H9 (cell line): ENCODE results near the gene PEG3. TPM values are rescaled to one million over a fixed set of nuclear protein-coding genes. Genes with fewer than 3 reads are reported as not detected.

Source experiments
- DNase-seq: peaks from one replicate; pipeline ENCODE4 v3.0.0-alpha.2; 2017
- H2AFZ ChIP-seq: one replicate; pipeline ENCODE4 v1.6.1; 2013; ENCODE audit warnings: mild to moderate bottlenecking, low read length, control low read depth, moderate library complexity
- H2AK5ac ChIP-seq: 2 replicates; pipeline ENCODE4 v1.6.1; 2013; ENCODE audit warnings: low read length, control low read depth, mixed read lengths; ENCODE audit not compliant: insufficient read length
- H2BK120ac ChIP-seq: one replicate; pipeline ENCODE4 v1.6.1; 2013; ENCODE audit warnings: low read depth, mild to moderate bottlenecking, low read length, control low read depth, inconsistent platforms; ENCODE audit not compliant: poor library complexity, severe bottlenecking
- H2BK12ac ChIP-seq: 2 replicates; pipeline ENCODE4 v1.6.1; 2013; ENCODE audit warnings: low read length, control low read depth, mixed read lengths, low read depth; ENCODE audit not compliant: insufficient read length
- H2BK15ac ChIP-seq: 2 replicates; pipeline ENCODE4 v1.6.1; 2013; ENCODE audit warnings: low read depth, low read length, control low read depth
- H2BK20ac ChIP-seq: one replicate; pipeline ENCODE4 v1.6.1; 2013; ENCODE audit warnings: low read depth, mild to moderate bottlenecking, low read length, control low read depth, inconsistent platforms; ENCODE audit not compliant: poor library complexity, severe bottlenecking
- H2BK5ac ChIP-seq: 2 replicates; pipeline ENCODE4 v1.6.1; 2013; ENCODE audit warnings: low read length, control low read depth, mixed read lengths; ENCODE audit not compliant: insufficient read length
- H3K14ac ChIP-seq: 2 replicates; pipeline ENCODE4 v1.6.1; 2013; ENCODE audit warnings: low read length, control low read depth; ENCODE audit not compliant: insufficient read depth
- H3K18ac ChIP-seq: 2 replicates; pipeline ENCODE4 v1.6.1; 2013; ENCODE audit warnings: low read depth, mild to moderate bottlenecking, mixed read lengths, low read length, control low read depth; ENCODE audit not compliant: insufficient read length
- H3K23ac ChIP-seq: 2 replicates; pipeline ENCODE4 v1.6.1; 2013; ENCODE audit warnings: low read length, control low read depth, mixed read lengths, low read depth; ENCODE audit not compliant: insufficient read length
- H3K23me2 ChIP-seq: 2 replicates; pipeline ENCODE4 v1.6.1; 2013; ENCODE audit warnings: low read depth, mild to moderate bottlenecking, mixed read lengths, low read length, control low read depth; ENCODE audit not compliant: insufficient read length, poor library complexity, severe bottlenecking
- H3K27ac ChIP-seq: 2 replicates; pipeline ENCODE4 v1.5.1; 2013; ENCODE audit warnings: low read length, control low read depth, mixed read lengths, low read depth; ENCODE audit not compliant: insufficient read length
- H3K27me3 ChIP-seq: 2 replicates; pipeline ENCODE4 v1.6.1; 2013; ENCODE audit warnings: low read length, control low read depth, inconsistent platforms; ENCODE audit not compliant: insufficient read depth
- H3K4ac ChIP-seq: 2 replicates; pipeline ENCODE4 v1.6.1; 2013; ENCODE audit warnings: low read depth, mild to moderate bottlenecking, control low read depth, inconsistent platforms, low read length, moderate library complexity
- H3K4me1 ChIP-seq: 2 replicates; pipeline ENCODE4 v1.6.1; 2013; ENCODE audit warnings: low read length, control low read depth, inconsistent platforms; ENCODE audit not compliant: insufficient read depth
- H3K4me2 ChIP-seq: 2 replicates; pipeline ENCODE4 v1.6.1; 2013; ENCODE audit warnings: low read length, control low read depth, mixed read lengths; ENCODE audit not compliant: insufficient read length, insufficient read depth
- H3K56ac ChIP-seq: 2 replicates; pipeline ENCODE4 v1.6.1; 2013; ENCODE audit warnings: low read depth, mild to moderate bottlenecking, mixed read lengths, low read length, control low read depth; ENCODE audit not compliant: insufficient read length
- H3K79me1 ChIP-seq: 2 replicates; pipeline ENCODE4 v1.6.1; 2013; ENCODE audit warnings: low read depth, mild to moderate bottlenecking, moderate library complexity, low read length, control low read depth, inconsistent platforms; ENCODE audit not compliant: insufficient read depth, poor library complexity, severe bottlenecking
- H3K79me2 ChIP-seq: 2 replicates; pipeline ENCODE4 v1.6.1; 2013; ENCODE audit warnings: low read length, control low read depth, inconsistent platforms; ENCODE audit not compliant: insufficient read depth
- H3K9ac ChIP-seq: 2 replicates; pipeline ENCODE4 v1.6.1; 2013; ENCODE audit warnings: low read length, control low read depth, mixed read lengths; ENCODE audit not compliant: insufficient read length; ENCODE audit errors: extremely low read depth
- H3K9me3 ChIP-seq: one replicate; pipeline ENCODE4 v1.6.1; 2013; ENCODE audit warnings: low read depth, low read length, inconsistent platforms; ENCODE audit not compliant: control insufficient read depth
- H3T11ph ChIP-seq: one replicate; pipeline ENCODE4 v1.6.1; 2013; ENCODE audit warnings: mild to moderate bottlenecking, low read length, control low read depth, inconsistent platforms
- H4K20me1 ChIP-seq: one replicate; pipeline ENCODE4 v1.6.1; 2013; ENCODE audit not compliant: control insufficient read depth, insufficient read length, insufficient read depth
- H4K5ac ChIP-seq: 2 replicates; pipeline ENCODE4 v1.6.1; 2013; ENCODE audit warnings: low read depth, mild to moderate bottlenecking, mixed read lengths, low read length, control low read depth; ENCODE audit not compliant: insufficient read length
- H4K8ac ChIP-seq: replicated peaks from 2 replicates; pipeline ENCODE4 v1.6.1; 2013; ENCODE audit warnings: low read length, control low read depth, mixed read lengths, low read depth; ENCODE audit not compliant: insufficient read length
- H4K91ac ChIP-seq: 2 replicates; pipeline ENCODE4 v1.6.1; 2013; ENCODE audit warnings: low read depth, mild to moderate bottlenecking, moderate library complexity, mixed read lengths, low read length, control low read depth; ENCODE audit not compliant: insufficient read length
- H3K27ac Mint-ChIP-seq, 3 experiments: 2 replicates in 2 of 3; 3 replicates in 1 of 3; pipeline ENCODE4 v1.8.0; 2020 to 2021; ENCODE audit warnings: mixed read lengths in 3 of 3, mild to moderate bottlenecking in 1 of 3, moderate library complexity in 1 of 3
- H3K27me3 Mint-ChIP-seq: 2 replicates; pipeline ENCODE4 v1.8.0; 2021; ENCODE audit warnings: low read depth, mild to moderate bottlenecking, moderate library complexity, mixed read lengths
- H3K36me3 Mint-ChIP-seq, 3 experiments: 2 replicates in 2 of 3; 3 replicates in 1 of 3; pipeline ENCODE4 v1.8.0; 2020 to 2021; ENCODE audit warnings: low read depth in 3 of 3, mixed read lengths in 3 of 3; ENCODE audit not compliant: insufficient read depth in 1 of 3
- H3K4me1 Mint-ChIP-seq, 2 experiments: 2 replicates each; pipeline ENCODE4 v1.8.0; 2020; ENCODE audit warnings: mixed read lengths in 2 of 2
- H3K4me3 Mint-ChIP-seq, 2 experiments: 2 replicates in 1 of 2; 3 replicates in 1 of 2; pipeline ENCODE4 v1.8.0; 2020 to 2021; ENCODE audit warnings: mild to moderate bottlenecking in 2 of 2, mixed read lengths in 2 of 2, moderate library complexity in 1 of 2
- H3K9me3 Mint-ChIP-seq, 2 experiments: 2 replicates in 1 of 2; 3 replicates in 1 of 2; pipeline ENCODE4 v1.8.0; 2020; ENCODE audit warnings: mild to moderate bottlenecking in 2 of 2, mixed read lengths in 2 of 2, moderate library complexity in 1 of 2
- WGBS: extraction: QIAGEN DNeasy Blood & Tissue Kit; methylation state at CpG from one replicate; pipeline ENCODE4 v1.1.7; 2013; ENCODE audit warnings: missing lambda C conversion rate, low lambda C conversion rate, mixed read lengths; ENCODE audit not compliant: insufficient read length; ENCODE audit errors: extremely low coverage; 5-methylcytosine and 5-hydroxymethylcytosine counted together
- total RNA-seq: library from RNA; stranded (reverse); gene quantifications from 2 replicates; pipeline ENCODE4 v1.2.1, GENCODE V29; 2021
- TF ChIP-seq, protein P1 (sequence below): fragments of 200-600 bp; sonication (generic); conservative IDR thresholded peaks from 3 replicates; pipeline ENCODE4 v1.8.0; 2021; ENCODE audit warnings: antibody characterized with exemption, mild to moderate bottlenecking

The PEG3 gene
- total RNA-seq, 1 experiment from 2014 or later, result not detected

DNA sequence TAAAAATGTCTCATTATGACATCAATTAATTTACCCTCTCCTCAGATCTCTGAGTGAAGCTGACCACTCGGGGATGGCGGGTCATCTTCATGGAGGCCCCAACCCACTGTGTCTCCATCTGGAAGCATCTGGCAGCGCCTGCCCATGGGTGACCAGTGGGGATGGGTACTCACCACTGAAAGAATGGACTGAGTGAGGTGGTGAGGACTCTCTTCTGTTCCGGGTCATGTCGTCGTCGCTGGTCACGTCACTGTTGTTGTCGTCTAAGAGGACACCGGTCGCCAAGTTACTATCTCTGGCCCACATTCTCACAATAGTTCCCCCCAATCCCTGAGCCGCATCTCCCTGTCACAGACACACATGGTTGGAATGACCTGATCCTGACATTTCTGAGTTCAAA, 17.1 kb downstream of the PEG3 start:
- H3K56ac ChIP-seq, result no peak overlapping the region
- H2BK12ac ChIP-seq, result no peak overlapping the region
- no peak overlapping the region for H2AK5ac ChIP-seq
- H2BK15ac ChIP-seq, result no peak overlapping the region
- H3K14ac ChIP-seq, result no peak overlapping the region
- no peak overlapping the region for H4K91ac ChIP-seq
- Mint-ChIP-seq H3K4me1 (no peaks in the 10 kb centered on the region), H3K36me3 (peaks cover 9 to 48% (median 16%) of the 10 kb centered on the region in 3 experiments; a peak in 6 of 7 replicates), H3K4me3 (no peak overlapping the region), H3K27ac (no peak overlapping the region), H3K27me3 (no peaks in the 10 kb centered on the region; the same call in 1 of the 2 replicates), H3K9me3 (peaks cover 99 to 100% of the 10 kb centered on the region in 2 experiments)
- H3K18ac ChIP-seq, result no peak overlapping the region
- H3K9ac ChIP-seq, result no peak overlapping the region
- no peak overlapping the region for H4K5ac ChIP-seq
- no peaks in the 10 kb centered on the region for H3K79me1 ChIP-seq
- no peak overlapping the region for H3T11ph ChIP-seq
- H3K4ac ChIP-seq, result no peak overlapping the region
- no peaks in the 10 kb centered on the region for H3K4me1 ChIP-seq
- no peak overlapping the region for H3K27ac ChIP-seq
- no peak for DNase-seq
- no peak overlapping the region for H4K8ac ChIP-seq
- no CpG with 5 or more reads among the region's 12 CpGs for WGBS
- H2AFZ ChIP-seq, result no peak overlapping the region
- TF ChIP-seq, protein P1, sequence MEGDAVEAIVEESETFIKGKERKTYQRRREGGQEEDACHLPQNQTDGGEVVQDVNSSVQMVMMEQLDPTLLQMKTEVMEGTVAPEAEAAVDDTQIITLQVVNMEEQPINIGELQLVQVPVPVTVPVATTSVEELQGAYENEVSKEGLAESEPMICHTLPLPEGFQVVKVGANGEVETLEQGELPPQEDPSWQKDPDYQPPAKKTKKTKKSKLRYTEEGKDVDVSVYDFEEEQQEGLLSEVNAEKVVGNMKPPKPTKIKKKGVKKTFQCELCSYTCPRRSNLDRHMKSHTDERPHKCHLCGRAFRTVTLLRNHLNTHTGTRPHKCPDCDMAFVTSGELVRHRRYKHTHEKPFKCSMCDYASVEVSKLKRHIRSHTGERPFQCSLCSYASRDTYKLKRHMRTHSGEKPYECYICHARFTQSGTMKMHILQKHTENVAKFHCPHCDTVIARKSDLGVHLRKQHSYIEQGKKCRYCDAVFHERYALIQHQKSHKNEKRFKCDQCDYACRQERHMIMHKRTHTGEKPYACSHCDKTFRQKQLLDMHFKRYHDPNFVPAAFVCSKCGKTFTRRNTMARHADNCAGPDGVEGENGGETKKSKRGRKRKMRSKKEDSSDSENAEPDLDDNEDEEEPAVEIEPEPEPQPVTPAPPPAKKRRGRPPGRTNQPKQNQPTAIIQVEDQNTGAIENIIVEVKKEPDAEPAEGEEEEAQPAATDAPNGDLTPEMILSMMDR, result no peak
- H3K4me2 ChIP-seq, result no peak overlapping the region
- no peak overlapping the region for H2BK20ac ChIP-seq
- H3K23ac ChIP-seq, result no peak overlapping the region
- no peaks in the 10 kb centered on the region for H3K23me2 ChIP-seq
- no peaks in the 10 kb centered on the region for H3K27me3 ChIP-seq
- H4K20me1 ChIP-seq, result no peaks in the 10 kb centered on the region
- H2BK120ac ChIP-seq, result no peak overlapping the region
- H3K9me3 ChIP-seq, result peaks cover 93% of the 10 kb centered on the region
- H3K79me2 ChIP-seq, result no peaks in the 10 kb centered on the region
- H2BK5ac ChIP-seq, result no peak overlapping the region
